Cardiac muscle cell (in vitro differentiated cells and primary cell): ENCODE measurements around the gene WNT9B. TPM values are rescaled to one million over a fixed set of nuclear protein-coding genes. Genes with fewer than 3 reads are reported as not detected.

Experiments used
- DNase-seq, 2 donors: peaks; one replicate each; pipeline versions ENCODE4 v3.0.0 to v3.0.0-alpha.2; 2010 to 2017; ENCODE audit warnings: low read depth in 1 of 2, low spot score in 1 of 2
- H3K27ac ChIP-seq: fragments of 200-600 bp; sonication (generic); 2 replicates; pipeline ENCODE4 v1.5.1; 2016
- H3K27me3 ChIP-seq: fragments of 200-600 bp; sonication (generic); 2 replicates; pipeline ENCODE4 v1.6.0; 2016; ENCODE audit warnings: control low read depth
- H3K36me3 ChIP-seq: fragments of 200-600 bp; sonication (generic); 2 replicates; pipeline ENCODE4 v1.5.1; 2016; ENCODE audit warnings: control low read depth
- H3K4me1 ChIP-seq: fragments of 200-600 bp; sonication (generic); 2 replicates; pipeline ENCODE4 v1.8.1; 2017; ENCODE audit warnings: low read depth, mild to moderate bottlenecking, mixed run types
- H3K4me3 ChIP-seq: fragments of 200-600 bp; sonication (generic); 2 replicates; pipeline ENCODE4 v1.5.1; 2016; ENCODE audit warnings: mild to moderate bottlenecking
- H3K9me3 ChIP-seq: fragments of 200-600 bp; sonication (generic); 2 replicates; pipeline ENCODE4 v1.5.1; 2017; ENCODE audit warnings: low read depth, mild to moderate bottlenecking, control low read depth
- CTCF ChIP-seq: IDR thresholded peaks from 2 replicates; pipeline ENCODE4 v1.5.1; 2012; ENCODE audit warnings: low read depth, mild to moderate bottlenecking, low read length
- polyA plus RNA-seq: library from polyadenylated mRNA; unstranded; fragments of >200 nt; fragmentation: Nextera tagmentation; extraction: Ambion mirVana; gene quantifications from 2 replicates; pipeline ENCODE4 v1.2.1, GENCODE V29; 2016
- total RNA-seq: library from RNA; depleted of rRNA; stranded (reverse); fragments of >200 nt; gene quantifications from 2 replicates; pipeline ENCODE4 v1.2.3, GENCODE V29; 2016

The WNT9B gene
- total and polyA plus RNA-seq, 2 experiments from 2014 or later, result 0.33 TPM; not detected in 1

- TF ChIP-seq CTCF, result no peak
- Histone ChIP-seq H3K36me3 (no peaks in the 10 kb centered on the region), H3K27me3 (no peaks in the 10 kb centered on the region), H3K4me1 (no peaks in the 10 kb centered on the region), H3K4me3 (no peak overlapping the region), H3K27ac (no peak overlapping the region), H3K9me3 (no peaks in the 10 kb centered on the region)
- no peak for DNase-seq
These were observed 24.5 kb downstream of the WNT9B start for GRCh38 chr17:46875849-46876352.

GRCh38 chr17:46876353-46876887, 25.0 kb downstream of the WNT9B start:
- Histone ChIP-seq H3K27ac (no peak overlapping the region), H3K4me3 (no peak overlapping the region), H3K36me3 (no peaks in the 10 kb centered on the region), H3K9me3 (no peaks in the 10 kb centered on the region), H3K27me3 (no peaks in the 10 kb centered on the region), H3K4me1 (no peaks in the 10 kb centered on the region)
- DNase-seq, result no peak
- TF ChIP-seq CTCF, result peak; percentile 5

GRCh38 chr17:46876926-46877325, 25.5 kb downstream of the WNT9B start:
- H3K4me3 ChIP-seq, result no peak overlapping the region
- H3K4me1 ChIP-seq, result no peaks in the 10 kb centered on the region
- H3K9me3 ChIP-seq, result no peaks in the 10 kb centered on the region
- no peak overlapping the region for H3K27ac ChIP-seq
- no peaks in the 10 kb centered on the region for H3K36me3 ChIP-seq
- no peak for TF ChIP-seq CTCF
- DNase-seq, result no peak
- H3K27me3 ChIP-seq, result no peaks in the 10 kb centered on the region

- TF ChIP-seq CTCF, result no peak
- no peaks in the 10 kb centered on the region for H3K36me3 ChIP-seq
- H3K27ac ChIP-seq, result no peak overlapping the region
- DNase-seq, result no peak
- H3K27me3 ChIP-seq, result no peaks in the 10 kb centered on the region
- H3K4me3 ChIP-seq, result no peak overlapping the region
- no peaks in the 10 kb centered on the region for H3K9me3 ChIP-seq
- H3K4me1 ChIP-seq, result no peaks in the 10 kb centered on the region
These were observed 26.1 kb downstream of the WNT9B start for GRCh38 chr17:46877466-46877865.

GRCh38 chr17:46878055-46878454, 26.7 kb downstream of the WNT9B start:
- Histone ChIP-seq H3K36me3 (no peaks in the 10 kb centered on the region), H3K4me1 (no peaks in the 10 kb centered on the region), H3K9me3 (no peaks in the 10 kb centered on the region), H3K27me3 (no peaks in the 10 kb centered on the region), H3K27ac (no peak overlapping the region), H3K4me3 (no peak overlapping the region)
- no peak for DNase-seq
- TF ChIP-seq CTCF, result no peak
